DMS153 (cell line): ENCODE data around the gene GNA15.

Experiments used
- DNase-seq: peaks from one replicate; lab custom pipeline; 2025; lab: John Stamatoyannopoulos, UW

Gene GNA15

DNA sequence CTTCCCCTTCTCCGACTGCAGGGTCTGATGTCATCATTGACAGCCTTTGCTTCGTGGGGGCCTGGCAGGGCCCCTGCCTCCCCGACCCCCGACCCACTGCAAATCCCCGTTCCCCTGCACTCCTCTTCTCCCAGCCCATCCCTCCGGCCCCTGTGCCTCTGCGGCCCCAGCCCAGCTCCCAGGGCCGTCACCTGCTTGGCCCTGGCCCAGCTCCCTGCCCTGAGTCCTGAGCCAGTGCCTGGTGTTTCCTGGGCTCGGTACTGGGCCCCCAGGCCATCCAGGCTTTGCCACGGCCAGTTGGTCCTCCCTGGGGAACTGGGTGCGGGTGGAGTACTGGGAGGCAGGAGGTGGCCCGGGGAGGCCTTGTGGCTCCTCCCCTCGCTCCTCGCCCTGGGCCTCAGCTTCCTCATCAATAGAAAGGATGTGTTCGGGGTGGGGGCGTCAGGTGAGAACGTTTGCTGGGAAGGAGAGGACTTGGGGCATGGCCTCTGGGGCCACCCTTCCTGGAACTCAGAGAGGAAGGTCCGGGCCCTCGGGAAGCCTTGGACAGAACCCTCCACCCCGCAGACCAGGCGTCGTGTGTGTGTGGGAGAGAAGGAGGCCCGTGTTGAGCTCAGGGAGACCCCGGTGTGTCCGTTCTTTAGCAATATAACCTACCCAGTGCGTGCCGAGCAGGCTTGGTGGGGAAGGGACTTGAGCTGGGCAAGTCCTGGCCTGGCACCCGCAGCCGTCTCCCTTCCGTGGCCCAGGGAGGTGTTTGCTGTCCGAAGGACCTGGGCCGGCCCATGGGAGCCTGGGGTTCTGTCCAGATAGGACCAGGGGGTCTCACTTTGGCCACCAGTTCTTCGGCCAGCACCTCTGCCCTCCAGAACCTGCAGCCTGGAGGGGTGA lies 72.7 kb downstream of the GNA15 start:
- no peak for DNase-seq

DNA sequence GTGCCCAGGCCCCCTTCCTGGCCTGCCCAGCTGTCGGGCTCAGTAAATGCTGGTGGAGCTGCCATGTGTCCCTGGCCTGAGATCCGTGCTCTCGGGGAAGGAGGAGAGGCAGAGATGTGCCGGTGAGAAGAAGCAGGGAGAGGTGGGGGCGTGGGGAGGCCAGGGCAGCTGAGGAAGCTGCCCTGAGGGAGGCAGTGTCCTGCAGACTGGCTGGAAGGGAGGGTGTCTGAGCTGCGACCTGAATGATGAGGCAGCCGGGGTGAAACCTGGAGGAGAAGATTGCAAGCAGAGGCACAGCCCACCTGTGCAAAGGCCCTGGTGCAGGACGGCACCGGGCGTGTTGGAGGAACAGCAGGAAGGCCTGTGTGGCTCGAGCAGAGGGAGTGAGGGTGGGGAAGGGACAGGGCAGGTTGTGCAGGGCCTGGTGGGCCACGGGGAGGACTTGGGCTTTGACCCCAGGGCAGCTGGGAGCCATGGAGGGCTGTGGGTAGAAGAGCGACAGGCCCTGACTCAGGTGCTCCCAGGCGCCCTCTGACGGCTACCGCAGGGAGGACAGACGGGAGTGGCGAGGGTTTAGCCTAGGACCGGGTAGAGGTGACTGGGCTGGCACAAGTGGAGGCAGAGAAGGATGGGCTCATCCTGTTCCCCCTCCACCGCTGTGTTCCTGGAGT lies 74.6 kb downstream of the GNA15 start:
- no peak for DNase-seq

DNA sequence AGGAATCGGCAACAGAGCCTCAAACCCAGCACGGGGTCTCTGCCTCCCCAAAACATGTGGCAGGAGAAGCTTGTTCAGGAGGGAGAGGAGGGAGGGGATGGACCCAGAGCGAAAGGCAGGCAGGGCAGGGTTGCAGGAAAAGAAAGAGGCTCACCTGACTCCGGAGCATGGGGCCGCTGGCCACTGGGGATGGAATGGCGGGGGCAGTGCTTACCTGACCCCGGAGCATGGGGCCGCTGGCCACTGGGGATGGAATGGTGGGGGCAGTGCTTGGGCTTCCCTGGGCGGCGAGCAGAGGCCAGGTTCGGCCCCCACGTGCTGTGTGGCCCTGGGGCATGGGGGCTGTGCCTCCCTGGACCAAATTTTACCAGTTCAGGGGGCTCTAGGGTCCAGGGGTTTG lies 75.4 kb downstream of the GNA15 start:
- no peak for DNase-seq

DNA sequence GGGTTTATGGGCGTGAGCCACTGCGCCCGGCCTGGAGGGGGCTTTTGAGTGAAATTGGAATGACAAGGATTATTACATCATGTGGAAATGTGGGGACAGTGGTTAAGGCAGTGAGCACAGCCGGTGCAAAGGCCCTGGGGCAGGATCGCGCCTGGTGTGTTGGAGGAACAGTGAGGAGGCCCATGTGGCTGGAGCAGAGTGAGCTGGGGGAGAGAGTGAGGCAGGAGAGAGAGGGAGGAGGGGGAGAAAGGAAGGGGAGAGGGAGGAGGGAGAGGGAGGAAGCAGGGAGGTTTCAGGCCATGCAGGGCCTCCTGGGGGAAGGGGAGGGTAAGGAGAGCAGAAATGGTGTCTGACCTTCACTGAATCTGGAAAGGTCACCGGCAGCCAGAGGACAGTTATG lies 77.3 kb downstream of the GNA15 start:
- DNase-seq, result no peak
